ENCODE results near the gene GAS7. TPM values are rescaled to one million over a fixed set of nuclear protein-coding genes. Genes with fewer than 3 reads are reported as not detected.
A peak's percentile ranks its signal among the peaks of the same experiment; 100 is the strongest.

The GAS7 gene
- total RNA-seq, 1 donor from 2014 or later, result 2.0 TPM

- DNase-seq, result no peak
- Mint-ChIP-seq H3K27me3 (ENCODE audit: unreplicated experiment) (peaks cover 2% of the 10 kb centered on the region), H3K4me3 (ENCODE audit: unreplicated experiment) (no peak overlapping the region), H3K27ac (ENCODE audit: unreplicated experiment) (no peak overlapping the region), H3K9me3 (ENCODE audit: unreplicated experiment) (peaks cover 3% of the 10 kb centered on the region), H3K36me3 (ENCODE audit: unreplicated experiment) (no peaks in the 10 kb centered on the region), H3K4me1 (ENCODE audit: low read depth, unreplicated experiment) (no peaks in the 10 kb centered on the region)
- TF ChIP-seq CTCF (IDR thresholded peaks at IDR 0.05; ENCODE audit: partially characterized antibody, unreplicated experiment), result no peak
Measured at GRCh38 chr17:9908649-9909042, 289.8 kb downstream of the GAS7 start.

DNA sequence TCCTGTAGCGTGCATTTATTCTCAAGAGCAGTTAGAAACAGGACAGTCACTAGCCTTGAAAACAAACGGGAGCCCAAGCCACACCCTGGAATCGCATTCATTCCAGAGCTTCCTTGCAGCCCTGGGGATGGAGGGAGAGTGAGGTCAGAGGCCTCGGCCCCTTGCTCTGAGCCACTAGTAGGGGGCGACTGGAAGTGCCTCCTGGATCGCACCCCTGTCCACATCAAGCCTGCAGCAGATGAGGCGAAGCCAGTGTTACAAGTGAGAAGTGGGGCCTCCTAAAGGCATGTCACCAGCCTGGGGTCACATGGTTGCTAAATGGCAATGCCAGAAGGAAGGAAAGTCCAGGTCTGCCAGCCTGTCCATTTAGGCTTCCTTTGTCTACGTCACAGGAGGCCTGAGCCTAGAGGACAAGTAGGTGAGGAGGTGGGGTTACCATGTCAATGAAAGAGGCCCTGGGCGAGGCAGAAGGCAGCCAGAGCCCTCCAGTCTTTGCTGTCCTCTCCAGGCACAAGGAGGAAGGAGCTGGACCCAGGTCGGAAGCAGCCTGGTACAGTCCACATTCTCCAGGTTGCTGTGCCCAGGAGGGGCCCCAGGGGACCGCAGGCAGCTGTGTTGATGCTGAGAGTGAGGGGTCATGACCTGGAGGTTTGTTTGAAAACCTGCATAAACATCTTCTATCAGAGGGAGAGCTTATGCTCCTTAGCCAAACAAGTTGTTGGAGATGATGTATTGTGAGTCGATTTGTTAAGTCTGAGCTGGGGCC is 290.3 kb downstream of the GAS7 start:
- no peaks in the 10 kb centered on the region for H3K36me3 Mint-ChIP-seq (ENCODE audit: unreplicated experiment)
- DNase-seq, result no peak
- H3K4me1 Mint-ChIP-seq (ENCODE audit: low read depth, unreplicated experiment), result no peaks in the 10 kb centered on the region
- TF ChIP-seq CTCF (IDR thresholded peaks at IDR 0.05; ENCODE audit: partially characterized antibody, unreplicated experiment), result no peak
- peaks cover 2% of the 10 kb centered on the region for H3K27me3 Mint-ChIP-seq (ENCODE audit: unreplicated experiment)
- peaks cover 3% of the 10 kb centered on the region for H3K9me3 Mint-ChIP-seq (ENCODE audit: unreplicated experiment)
- no peak overlapping the region for H3K27ac Mint-ChIP-seq (ENCODE audit: unreplicated experiment)
- H3K4me3 Mint-ChIP-seq (ENCODE audit: unreplicated experiment), result no peak overlapping the region

- Mint-ChIP-seq H3K27ac (ENCODE audit: unreplicated experiment) (no peak overlapping the region), H3K4me1 (ENCODE audit: low read depth, unreplicated experiment) (no peaks in the 10 kb centered on the region), H3K4me3 (ENCODE audit: unreplicated experiment) (no peak overlapping the region), H3K27me3 (ENCODE audit: unreplicated experiment) (peaks cover 2% of the 10 kb centered on the region), H3K36me3 (ENCODE audit: unreplicated experiment) (no peaks in the 10 kb centered on the region), H3K9me3 (ENCODE audit: unreplicated experiment) (peaks cover 3% of the 10 kb centered on the region)
- TF ChIP-seq CTCF (IDR thresholded peaks at IDR 0.05; ENCODE audit: partially characterized antibody, unreplicated experiment), result no peak
- no peak for DNase-seq
Measured at GRCh38 chr17:9907131-9907530, 291.3 kb downstream of the GAS7 start.

- Mint-ChIP-seq H3K9me3 (ENCODE audit: unreplicated experiment) (peaks cover 3% of the 10 kb centered on the region), H3K27me3 (ENCODE audit: unreplicated experiment) (peaks cover 2% of the 10 kb centered on the region), H3K27ac (ENCODE audit: unreplicated experiment) (no peak overlapping the region), H3K4me3 (ENCODE audit: unreplicated experiment) (no peak overlapping the region), H3K36me3 (ENCODE audit: unreplicated experiment) (no peaks in the 10 kb centered on the region), H3K4me1 (ENCODE audit: low read depth, unreplicated experiment) (no peaks in the 10 kb centered on the region)
- no peak for TF ChIP-seq CTCF (IDR thresholded peaks at IDR 0.05; ENCODE audit: partially characterized antibody, unreplicated experiment)
- no peak for DNase-seq
Measured at GRCh38 chr17:9906616-9907015, 291.8 kb downstream of the GAS7 start.

DNA sequence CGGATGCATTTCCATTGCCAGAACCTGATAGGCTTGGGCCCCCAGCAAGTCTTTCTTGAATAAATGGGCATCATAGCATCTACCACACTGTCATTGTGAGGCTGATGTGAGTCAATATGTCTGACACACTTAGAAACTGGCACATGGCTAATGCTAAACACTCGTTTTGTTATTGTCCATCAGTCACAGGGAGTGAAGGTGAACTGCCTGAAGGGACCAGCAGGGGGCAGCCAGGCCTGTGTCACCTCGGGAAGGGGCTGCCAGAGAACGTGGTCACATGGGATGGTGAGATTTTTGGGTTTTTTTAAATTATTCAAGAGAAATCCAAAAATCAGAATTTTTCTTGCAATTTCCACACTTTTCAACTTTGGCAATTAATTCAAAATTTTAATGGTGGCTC is 292.5 kb downstream of the GAS7 start:
- Mint-ChIP-seq H3K9me3 (ENCODE audit: unreplicated experiment) (peaks cover 3% of the 10 kb centered on the region), H3K4me3 (ENCODE audit: unreplicated experiment) (no peak overlapping the region), H3K36me3 (ENCODE audit: unreplicated experiment) (no peaks in the 10 kb centered on the region), H3K27ac (ENCODE audit: unreplicated experiment) (no peak overlapping the region), H3K4me1 (ENCODE audit: low read depth, unreplicated experiment) (no peaks in the 10 kb centered on the region), H3K27me3 (ENCODE audit: unreplicated experiment) (peaks cover 2% of the 10 kb centered on the region)
- TF ChIP-seq CTCF (IDR thresholded peaks at IDR 0.05; ENCODE audit: partially characterized antibody, unreplicated experiment), result peak; percentile 66
- peak; percentile 69 for DNase-seq

Measured in glutamatergic neuron (in vitro differentiated cells).